GM21737 (cell line): ENCODE data around the gene CYGB.

Source experiments
- ATAC-seq: cut with Tn5 transposase; IDR thresholded peaks from one replicate; pipeline ENCODE4 v1.9.1; 2021; ENCODE audit warnings: mild to moderate bottlenecking, moderate library complexity; ENCODE audit not compliant: unreplicated experiment

Gene CYGB

GRCh38 chr17:76501827-76502307, 35.6 kb downstream of the CYGB start:
- no peak for ATAC-seq

GRCh38 chr17:76501018-76501826, 36.3 kb downstream of the CYGB start, which contains the start of gene RHBDF2:
Gene RHBDF2, minus strand, starts transcription at chr17:76501423. Its CDS starts 19,899 bp downstream, at chr17:76481524.
- peak; percentile 58 for ATAC-seq

- peak; percentile 1 for ATAC-seq
These were observed 36.8 kb downstream of the CYGB start for GRCh38 chr17:76500747-76501017.

DNA sequence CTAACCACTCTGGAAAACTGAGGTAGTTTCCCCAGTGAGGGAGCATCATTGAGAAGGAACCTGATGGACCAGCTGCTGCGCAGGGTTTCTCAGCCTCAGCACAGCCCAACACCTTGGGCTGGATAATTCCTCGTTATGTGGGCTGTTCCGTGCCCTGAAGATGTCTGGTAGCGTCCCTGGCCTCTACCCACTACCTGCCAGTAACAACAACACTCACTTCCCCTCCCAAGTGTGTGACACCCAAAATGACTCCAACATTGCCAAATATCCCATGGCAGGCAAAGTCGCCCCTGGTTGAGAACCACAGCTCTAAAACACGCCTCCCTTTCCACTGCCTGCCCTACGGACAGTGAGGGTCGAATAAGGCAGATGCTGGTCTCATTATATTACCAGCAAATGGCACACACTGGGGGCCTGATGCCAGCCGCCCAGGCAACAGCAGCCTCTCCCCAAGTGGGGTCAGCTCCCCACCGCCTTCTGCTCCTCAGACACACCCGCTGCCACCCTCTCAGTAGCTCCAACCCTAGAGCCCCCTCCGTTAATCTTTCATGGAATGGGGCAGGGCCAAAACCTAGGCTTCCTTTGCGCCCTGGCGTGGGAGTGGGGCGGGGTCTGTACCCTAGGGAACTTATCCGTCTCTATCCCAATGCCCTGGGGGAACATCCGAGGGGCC, 37.3 kb downstream of the CYGB start:
- ATAC-seq = no peak

- ATAC-seq = no peak
These were observed 38.2 kb downstream of the CYGB start for GRCh38 chr17:76499267-76499667.

DNA sequence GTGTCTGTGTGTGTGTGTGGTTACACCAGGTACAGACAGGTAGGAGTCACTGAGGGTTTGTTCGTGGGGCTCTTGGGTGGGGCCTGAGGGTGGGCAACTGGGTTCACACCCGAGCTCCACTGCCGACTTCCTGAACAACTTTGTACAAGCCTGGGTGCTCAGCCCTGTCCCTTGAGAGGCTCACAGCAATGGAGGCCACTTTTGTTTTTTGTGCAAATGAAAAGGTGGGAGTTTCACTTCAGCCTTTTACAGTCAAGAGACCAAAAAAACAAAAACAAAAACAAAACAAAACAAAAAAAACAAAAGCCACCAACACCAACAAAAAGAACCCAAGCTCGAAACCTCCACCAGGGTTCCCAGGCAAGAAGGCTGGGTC, 38.6 kb downstream of the CYGB start:
- no peak for ATAC-seq

DNA sequence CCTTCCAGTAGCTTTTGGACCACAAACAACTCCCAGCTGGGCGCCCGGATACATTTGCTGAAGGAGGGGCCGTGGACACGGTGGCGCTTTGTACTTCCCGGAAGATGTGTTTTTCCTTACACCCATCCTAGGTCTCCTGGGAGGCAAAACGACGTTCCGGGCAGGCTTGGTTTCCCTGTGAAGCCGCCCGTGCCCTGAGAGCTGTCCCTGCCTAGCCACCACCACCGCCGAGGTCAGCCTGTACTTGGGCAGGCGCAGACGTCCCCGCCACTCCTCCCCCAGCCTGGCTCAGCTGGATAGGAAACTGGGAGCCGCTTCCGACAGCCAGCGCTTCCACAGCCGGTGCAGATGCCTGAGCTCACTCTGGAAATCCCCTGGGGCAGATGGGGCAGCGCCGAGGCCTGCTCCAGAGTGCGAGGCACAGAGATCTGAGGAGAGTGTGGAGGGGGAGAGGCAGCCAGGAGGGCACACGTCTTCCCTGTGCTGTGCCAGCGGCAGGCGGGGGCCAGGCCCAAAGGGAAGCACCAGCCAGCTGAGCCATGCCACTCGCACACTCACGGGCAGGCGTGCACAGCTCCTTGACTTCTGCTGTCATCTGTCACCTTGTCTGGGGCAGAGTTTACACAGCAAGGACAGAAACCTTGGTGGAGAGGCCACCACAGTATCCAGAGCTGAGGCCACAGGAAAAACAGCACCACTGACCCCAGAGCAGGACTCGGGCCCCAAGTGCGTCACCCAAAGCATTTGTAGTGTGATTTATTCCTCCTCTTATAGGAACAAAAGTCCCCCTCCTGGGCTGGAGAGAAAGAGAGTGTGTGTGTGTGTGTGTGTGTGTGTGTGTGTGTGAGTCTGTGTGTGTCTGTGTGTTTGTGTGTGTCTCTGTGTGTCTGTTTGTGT, 39.3 kb downstream of the CYGB start:
- no peak for ATAC-seq

GRCh38 chr17:76497699-76497978, 39.9 kb downstream of the CYGB start:
- no peak for ATAC-seq

- ATAC-seq = no peak
These were observed 41.0 kb downstream of the CYGB start for GRCh38 chr17:76496464-76496863.

DNA sequence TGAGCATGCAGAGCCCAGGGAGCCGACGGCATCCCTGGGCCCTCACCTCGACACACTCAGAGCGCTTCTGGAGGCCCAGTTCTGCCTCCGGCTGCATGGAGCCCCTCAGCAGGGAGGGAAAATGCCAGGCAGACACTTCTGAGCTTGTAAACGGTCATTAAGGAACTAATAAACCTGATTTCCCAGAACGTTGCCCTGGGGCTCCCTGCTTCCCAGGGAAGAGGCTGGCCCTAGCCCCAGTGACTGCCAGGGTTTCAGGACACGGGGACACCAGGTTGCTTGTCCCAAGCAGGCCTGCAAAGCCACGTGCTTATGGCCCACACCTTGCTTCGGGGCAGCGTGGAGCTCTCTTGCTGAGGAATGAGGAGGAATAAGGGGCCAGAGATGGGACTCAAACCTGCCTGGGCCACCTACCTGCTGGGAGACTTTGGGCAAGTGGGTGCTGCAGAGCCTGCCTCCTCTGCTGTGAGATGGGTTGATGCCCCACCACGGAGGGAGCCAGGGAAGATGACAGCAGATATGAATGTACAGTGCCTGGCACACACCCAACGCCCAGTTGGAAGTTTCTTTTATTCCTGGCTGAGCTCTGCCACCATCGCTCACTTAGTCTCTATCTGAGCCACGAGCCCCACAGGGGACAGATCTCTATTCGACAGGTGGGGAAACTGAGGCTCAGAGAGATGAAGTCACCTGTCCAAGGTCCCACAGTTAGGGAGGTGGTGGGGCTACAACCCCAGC, 41.7 kb downstream of the CYGB start:
- ATAC-seq = no peak

GRCh38 chr17:76493505-76494167, 43.9 kb downstream of the CYGB start:
- ATAC-seq = no peak

GRCh38 chr17:76492989-76493501, 44.5 kb downstream of the CYGB start:
- peak; percentile 36 for ATAC-seq

- ATAC-seq = peak; percentile 34
These were observed 45.2 kb downstream of the CYGB start for GRCh38 chr17:76492123-76492988.

- ATAC-seq = peak; percentile 4
These were observed 46.0 kb downstream of the CYGB start for GRCh38 chr17:76491271-76492122.

- ATAC-seq = no peak
These were observed 47.3 kb downstream of the CYGB start for GRCh38 chr17:76490112-76490710.

GRCh38 chr17:76487451-76488192, 49.9 kb downstream of the CYGB start:
- ATAC-seq = no peak

DNA sequence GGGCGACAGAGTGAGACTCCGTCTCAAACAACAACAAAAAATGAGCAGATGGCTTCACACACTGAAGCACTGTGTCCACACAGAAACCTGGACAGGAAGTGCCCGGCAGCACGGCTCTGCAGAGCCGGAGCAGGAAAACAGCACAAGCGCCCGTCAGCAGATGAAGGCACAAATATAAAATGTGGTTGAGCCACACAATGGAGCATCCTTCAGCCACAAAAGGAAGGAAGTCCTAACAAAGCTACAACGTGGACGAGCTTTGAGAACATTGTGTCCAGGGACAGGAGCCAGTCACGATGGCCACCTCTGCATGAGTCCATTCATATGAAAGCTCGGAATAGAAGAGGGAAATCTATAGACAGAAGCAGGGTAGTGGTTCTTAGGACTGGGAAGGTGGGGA, 51.9 kb downstream of the CYGB start:
- ATAC-seq = no peak
